ENCODE results near the gene TMBIM4. TPM values are rescaled to one million over a fixed set of nuclear protein-coding genes. Genes with fewer than 3 reads are reported as not detected.

Gene TMBIM4
- total RNA-seq, 2 donors from 2014 or later, result 130 to 168 TPM

- no peak for TF ChIP-seq CTCF (IDR thresholded peaks at IDR 0.05)
- H3K27ac ChIP-seq, result no peak overlapping the region
- H3K9me3 ChIP-seq, result no peaks in the 10 kb centered on the region
- H3K4me1 ChIP-seq, result no peaks in the 10 kb centered on the region
- no peak overlapping the region for H3K4me3 ChIP-seq
- intact Hi-C loops (cut with DNase I), result no loop called here
- no peaks in the 10 kb centered on the region for H3K27me3 ChIP-seq
- H3K36me3 ChIP-seq, result no peaks in the 10 kb centered on the region
- no peak for DNase-seq
- no peak overlapping the region for H3K9ac ChIP-seq (ENCODE audit: low read depth in 2 of 2, low read length in 2 of 2)
These were observed 52.6 kb downstream of the TMBIM4 start for GRCh38 chr12:66117242-66117641.

DNA sequence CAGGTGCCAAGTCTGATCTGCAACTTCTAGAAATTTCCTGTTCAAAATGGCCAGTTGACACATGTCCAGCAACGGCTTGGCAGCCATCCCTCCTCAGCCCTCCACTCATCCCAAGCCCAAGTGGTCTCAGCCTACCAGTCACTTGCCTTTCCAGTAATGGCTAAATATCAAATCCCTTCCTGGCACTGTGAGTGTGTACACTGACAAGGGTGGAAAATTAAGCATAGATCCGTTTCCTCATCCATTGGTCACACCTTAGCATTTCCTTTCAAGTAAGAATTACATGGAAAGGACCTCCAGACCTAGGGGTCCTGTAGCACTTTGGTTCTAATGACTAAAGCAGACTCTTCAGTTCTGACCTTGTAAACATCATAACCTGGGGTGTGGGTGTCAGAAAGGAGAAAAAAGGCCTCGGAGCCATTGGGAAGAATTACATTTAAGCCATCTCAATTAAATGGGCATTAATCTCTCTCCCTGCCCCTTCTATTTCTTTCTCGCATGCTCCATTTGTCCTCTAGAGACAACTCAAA is 54.7 kb downstream of the TMBIM4 start:
- DNase-seq, result no peak
- no peak overlapping the region for H3K9ac ChIP-seq (ENCODE audit: low read depth in 2 of 2, low read length in 2 of 2)
- no peaks in the 10 kb centered on the region for H3K9me3 ChIP-seq
- H3K27ac ChIP-seq, result no peak overlapping the region
- H3K4me3 ChIP-seq, result no peak overlapping the region
- no peaks in the 10 kb centered on the region for H3K36me3 ChIP-seq
- H3K4me1 ChIP-seq, result no peaks in the 10 kb centered on the region
- H3K27me3 ChIP-seq, result no peaks in the 10 kb centered on the region
- intact Hi-C loops (cut with DNase I), result no loop called here
- no peak for TF ChIP-seq CTCF (IDR thresholded peaks at IDR 0.05)

GRCh38 chr12:66113471-66113870 is 56.3 kb downstream of the TMBIM4 start:
- H3K4me3 ChIP-seq, result no peak overlapping the region
- H3K27me3 ChIP-seq, result no peaks in the 10 kb centered on the region
- H3K9me3 ChIP-seq, result no peaks in the 10 kb centered on the region
- TF ChIP-seq CTCF (IDR thresholded peaks at IDR 0.05), result no peak
- intact Hi-C loops (cut with DNase I), result no loop called here
- H3K9ac ChIP-seq (ENCODE audit: low read depth in 2 of 2, low read length in 2 of 2), result no peak overlapping the region
- no peak for DNase-seq
- H3K27ac ChIP-seq, result no peak overlapping the region
- no peaks in the 10 kb centered on the region for H3K36me3 ChIP-seq
- H3K4me1 ChIP-seq, result no peaks in the 10 kb centered on the region

GRCh38 chr12:66111605-66112004 is 58.2 kb downstream of the TMBIM4 start:
- intact Hi-C loops (cut with DNase I), result no loop called here
- no peak for TF ChIP-seq CTCF (IDR thresholded peaks at IDR 0.05)
- Histone ChIP-seq H3K27ac (no peak overlapping the region), H3K4me3 (no peak overlapping the region), H3K9ac (ENCODE audit: low read depth in 2 of 2, low read length in 2 of 2) (no peak overlapping the region), H3K27me3 (no peaks in the 10 kb centered on the region), H3K4me1 (no peaks in the 10 kb centered on the region), H3K9me3 (no peaks in the 10 kb centered on the region), H3K36me3 (no peaks in the 10 kb centered on the region)
- DNase-seq, result no peak

GRCh38 chr12:66109056-66109455 is 60.7 kb downstream of the TMBIM4 start:
- H3K4me1 ChIP-seq, result no peaks in the 10 kb centered on the region
- no peak overlapping the region for H3K9ac ChIP-seq (ENCODE audit: low read depth in 2 of 2, low read length in 2 of 2)
- no peaks in the 10 kb centered on the region for H3K36me3 ChIP-seq
- H3K9me3 ChIP-seq, result no peaks in the 10 kb centered on the region
- intact Hi-C loops (cut with DNase I), result no loop called here
- no peak for DNase-seq
- no peak for TF ChIP-seq CTCF (IDR thresholded peaks at IDR 0.05)
- H3K27ac ChIP-seq, result no peak overlapping the region
- H3K27me3 ChIP-seq, result no peaks in the 10 kb centered on the region
- H3K4me3 ChIP-seq, result no peak overlapping the region

Data from colonic mucosa (tissue), 4 donors.